Gastroesophageal sphincter (tissue), 3 donors: ENCODE measurements around the gene GJA3.

Experiments used
- EP300 ChIP-seq: sonication (generic); formaldehyde crosslinking; IDR thresholded peaks from one replicate; pipeline ENCODE4 v1.6.1; 2017; ENCODE audit warnings: antibody characterized with exemption, mild to moderate bottlenecking
- TF ChIP-seq, protein P1 (sequence below), 4 experiments: fragments of 200-600 bp in 2 of 4; fragments of 450-650 bp in 2 of 4; sonication (generic) in 1 of 4; IDR thresholded peaks; one replicate each; pipeline ENCODE4 v1.5.1; 2017 to 2019; ENCODE audit warnings: antibody characterized with exemption in 4 of 4, mild to moderate bottlenecking in 2 of 4, moderate library complexity in 2 of 4

DNA sequence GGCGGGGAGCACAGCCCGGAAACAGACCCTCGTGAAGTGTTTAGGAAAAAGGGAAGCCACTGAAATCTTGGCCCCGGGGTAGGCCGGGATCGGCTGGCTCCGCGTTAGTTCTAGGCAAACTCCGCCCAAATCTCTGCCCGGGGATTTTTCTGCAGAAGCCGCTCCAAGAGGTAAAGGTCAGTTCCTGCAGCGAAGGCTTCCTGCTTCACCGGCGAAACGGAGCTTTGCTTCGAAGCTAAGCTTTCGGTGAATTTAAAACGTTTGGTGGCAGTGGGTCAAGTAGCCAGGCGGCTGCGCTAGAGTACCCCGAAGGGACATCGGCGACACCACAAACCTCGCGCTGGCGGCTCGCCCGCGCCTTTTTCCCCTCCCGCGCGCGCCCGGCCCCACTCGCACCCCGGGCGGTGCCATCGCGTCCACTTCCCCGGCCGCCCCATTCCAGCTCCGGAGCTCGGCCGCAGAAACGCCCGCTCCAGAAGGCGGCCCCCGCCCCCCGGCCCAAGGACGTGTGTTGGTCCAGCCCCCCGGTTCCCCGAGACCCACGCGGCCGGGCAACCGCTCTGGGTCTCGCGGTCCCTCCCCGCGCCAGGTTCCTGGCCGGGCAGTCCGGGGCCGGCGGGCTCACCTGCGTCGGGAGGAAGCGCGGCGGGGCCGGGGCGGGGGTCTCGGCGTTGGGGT is 31.4 kb upstream of the GJA3 start:
- TF ChIP-seq, protein P1, sequence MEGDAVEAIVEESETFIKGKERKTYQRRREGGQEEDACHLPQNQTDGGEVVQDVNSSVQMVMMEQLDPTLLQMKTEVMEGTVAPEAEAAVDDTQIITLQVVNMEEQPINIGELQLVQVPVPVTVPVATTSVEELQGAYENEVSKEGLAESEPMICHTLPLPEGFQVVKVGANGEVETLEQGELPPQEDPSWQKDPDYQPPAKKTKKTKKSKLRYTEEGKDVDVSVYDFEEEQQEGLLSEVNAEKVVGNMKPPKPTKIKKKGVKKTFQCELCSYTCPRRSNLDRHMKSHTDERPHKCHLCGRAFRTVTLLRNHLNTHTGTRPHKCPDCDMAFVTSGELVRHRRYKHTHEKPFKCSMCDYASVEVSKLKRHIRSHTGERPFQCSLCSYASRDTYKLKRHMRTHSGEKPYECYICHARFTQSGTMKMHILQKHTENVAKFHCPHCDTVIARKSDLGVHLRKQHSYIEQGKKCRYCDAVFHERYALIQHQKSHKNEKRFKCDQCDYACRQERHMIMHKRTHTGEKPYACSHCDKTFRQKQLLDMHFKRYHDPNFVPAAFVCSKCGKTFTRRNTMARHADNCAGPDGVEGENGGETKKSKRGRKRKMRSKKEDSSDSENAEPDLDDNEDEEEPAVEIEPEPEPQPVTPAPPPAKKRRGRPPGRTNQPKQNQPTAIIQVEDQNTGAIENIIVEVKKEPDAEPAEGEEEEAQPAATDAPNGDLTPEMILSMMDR (IDR thresholded peaks at IDR 0.05) = no peak
- no peak for TF ChIP-seq EP300
